Measurements from ENCODE around the gene CTIF.

Gene CTIF

DNA sequence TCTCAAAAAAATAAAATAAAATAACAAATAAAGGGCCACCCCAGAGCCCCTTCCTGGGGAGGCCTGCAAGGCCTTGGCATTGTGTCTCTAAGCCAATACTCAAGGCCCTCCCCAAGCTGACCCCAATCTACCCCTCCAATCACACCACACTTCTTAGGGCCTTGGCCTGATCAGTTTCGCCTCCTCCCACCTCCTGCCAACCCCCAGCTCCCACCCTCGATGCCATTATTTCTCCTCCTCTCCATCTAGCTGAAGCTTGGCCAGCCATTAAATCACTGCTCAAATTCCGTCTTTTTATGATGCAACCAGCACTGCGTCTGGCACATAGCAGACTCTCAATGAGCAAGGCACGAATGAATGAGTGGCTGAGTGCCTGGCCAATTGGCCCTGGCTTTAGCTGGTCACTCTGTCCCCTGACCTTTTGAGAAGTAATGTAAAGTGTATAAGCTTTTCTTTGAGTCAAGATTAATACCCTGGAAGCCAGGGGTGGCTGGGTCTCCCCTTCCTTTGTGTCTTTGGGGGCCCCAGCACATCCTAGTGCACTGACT lies 356.0 kb downstream of the CTIF start:
- no peak for DNase-seq

DNA sequence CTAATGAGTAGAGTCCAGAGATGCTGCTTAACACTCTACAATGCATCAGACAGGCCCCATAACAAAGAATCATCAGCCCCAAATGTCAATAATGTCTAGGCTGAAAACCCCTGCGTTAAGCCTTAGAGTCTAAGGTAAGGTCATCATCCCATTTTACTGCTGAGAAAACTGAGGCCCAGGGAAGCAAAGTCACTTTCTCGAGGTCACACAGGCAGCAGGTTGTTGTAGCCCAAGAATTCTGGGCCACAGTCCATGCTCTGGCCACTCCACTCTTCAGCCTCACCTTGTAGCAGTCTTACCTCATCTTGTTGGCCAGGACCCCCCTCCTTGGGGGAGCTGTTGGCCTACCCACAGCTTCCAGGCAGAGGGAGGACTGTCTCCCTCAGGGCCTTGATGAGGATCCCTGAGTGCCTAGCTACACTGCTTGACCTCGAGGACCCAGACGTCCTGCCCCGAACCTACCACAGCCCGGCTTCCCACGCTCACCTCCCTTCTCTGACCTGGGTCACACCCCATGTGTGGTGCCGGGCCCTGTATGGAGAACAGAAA lies 357.6 kb downstream of the CTIF start:
- no peak for DNase-seq

DNA sequence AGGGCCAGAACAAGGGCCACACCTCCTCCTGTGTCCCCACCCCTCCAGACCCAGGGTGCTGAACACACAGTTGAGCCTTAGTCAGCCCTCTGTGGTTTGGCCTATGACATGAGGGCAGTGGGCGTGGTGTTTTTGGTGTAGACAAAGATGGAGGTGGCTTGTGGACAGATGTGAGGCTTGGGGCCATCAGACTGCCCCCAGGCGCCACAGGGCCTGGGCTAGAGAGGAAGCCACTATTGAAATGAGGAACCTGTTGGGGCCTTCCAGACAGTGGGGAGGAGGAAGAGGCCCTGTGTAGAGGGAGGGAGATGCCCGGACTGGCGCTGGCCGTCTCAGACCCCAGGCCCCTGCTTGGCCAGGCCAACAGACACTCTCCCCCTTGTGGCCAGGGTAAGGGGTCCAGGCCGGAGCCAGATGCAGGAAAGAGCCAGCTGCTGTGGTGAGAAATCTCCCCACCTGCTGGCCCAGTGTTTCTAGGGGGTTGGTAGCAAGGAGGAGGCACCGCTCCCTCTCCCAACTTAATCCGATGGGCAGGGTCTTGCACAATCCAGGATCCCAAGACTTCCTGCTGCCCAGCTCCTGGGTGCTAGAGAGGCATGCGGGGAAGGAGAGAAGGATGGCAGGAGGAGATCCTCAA lies 358.2 kb downstream of the CTIF start:
- DNase-seq, result peak; percentile 40 to 87

DNA sequence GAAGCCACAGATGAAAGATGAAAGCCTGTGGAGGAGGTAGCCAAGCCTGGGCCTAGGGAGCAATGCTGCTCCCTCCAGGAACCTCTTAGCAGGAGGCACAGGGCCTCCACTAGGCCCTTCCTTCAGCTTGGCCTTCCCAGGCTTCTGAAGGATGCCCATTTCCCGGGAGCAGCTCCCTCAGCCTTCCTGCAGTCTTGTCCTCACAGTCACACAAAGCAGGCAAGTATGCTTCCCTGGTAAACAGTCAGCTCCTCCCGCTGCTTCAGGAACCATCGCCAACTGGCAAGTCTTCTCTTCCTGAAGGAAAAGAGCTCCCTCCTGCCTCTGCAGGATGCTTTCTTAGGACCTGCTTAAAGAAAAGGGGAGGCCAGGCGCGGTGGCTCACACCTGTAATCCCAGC lies 358.7 kb downstream of the CTIF start:
- DNase-seq, result no peak

DNA sequence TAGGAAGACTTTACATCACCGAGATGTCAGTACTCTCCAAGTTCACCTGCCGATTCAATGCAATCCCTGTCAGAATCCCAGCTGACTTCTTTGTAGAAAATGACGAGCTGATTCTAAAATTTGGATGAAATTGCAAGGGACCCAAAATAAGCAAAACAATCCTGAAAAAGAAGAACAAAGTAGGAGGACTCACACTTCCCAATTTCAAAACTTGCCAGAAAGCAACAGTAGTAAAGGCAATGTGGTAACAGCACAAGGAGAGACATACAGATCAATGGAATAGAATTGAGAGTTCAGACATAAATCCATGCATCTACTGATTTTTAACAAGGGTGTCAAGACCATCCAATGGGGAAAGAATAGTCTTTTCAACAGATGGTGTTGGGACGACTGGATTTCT lies 359.7 kb downstream of the CTIF start:
- DNase-seq, result no peak

DNA sequence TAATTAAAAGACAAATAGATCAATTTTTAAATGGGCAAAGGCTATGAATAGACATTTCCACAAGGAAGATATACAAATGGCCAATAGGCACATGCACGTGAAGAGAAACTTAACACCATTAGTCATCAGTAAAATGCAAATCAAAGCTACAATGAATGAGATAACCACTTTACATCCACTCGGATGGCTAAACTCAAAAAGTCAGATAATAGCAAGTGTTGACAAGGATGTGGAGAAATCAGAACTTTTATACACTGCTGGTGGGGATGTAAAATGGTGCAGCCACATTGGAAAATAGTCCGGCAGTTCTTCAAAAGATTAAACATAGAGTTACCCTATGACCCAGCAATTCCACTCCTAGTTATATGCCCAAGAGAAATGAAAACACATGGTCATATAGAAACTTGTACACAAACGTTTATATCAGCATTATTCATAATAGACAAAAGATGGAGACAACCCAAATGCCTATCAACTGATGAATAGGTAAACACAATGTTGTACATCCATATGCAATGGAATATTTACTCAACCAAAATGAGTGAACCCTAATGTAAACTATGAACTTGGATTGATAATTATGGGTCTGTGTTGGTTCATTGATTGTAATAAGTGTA lies 360.8 kb downstream of the CTIF start:
- no peak for DNase-seq

DNA sequence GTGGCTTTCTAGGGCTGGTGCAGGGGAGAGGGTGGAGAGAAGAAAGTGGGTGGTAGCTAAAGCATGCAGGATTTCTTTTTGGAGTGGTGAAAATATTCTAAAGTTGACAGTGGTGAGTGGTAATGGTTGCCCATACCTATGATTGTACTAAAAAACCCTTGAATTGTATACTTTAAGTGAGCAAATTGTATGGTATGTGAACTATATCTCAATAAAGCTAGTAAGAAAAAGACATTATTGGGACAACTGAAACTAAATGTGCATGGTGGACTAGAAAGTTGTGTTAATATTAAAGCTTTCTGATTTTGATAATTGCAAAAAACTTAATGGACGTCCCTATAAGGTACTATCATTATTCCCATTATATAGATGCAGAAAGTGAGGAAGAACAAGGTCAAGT lies 361.6 kb downstream of the CTIF start:
- DNase-seq, result no peak

DNA sequence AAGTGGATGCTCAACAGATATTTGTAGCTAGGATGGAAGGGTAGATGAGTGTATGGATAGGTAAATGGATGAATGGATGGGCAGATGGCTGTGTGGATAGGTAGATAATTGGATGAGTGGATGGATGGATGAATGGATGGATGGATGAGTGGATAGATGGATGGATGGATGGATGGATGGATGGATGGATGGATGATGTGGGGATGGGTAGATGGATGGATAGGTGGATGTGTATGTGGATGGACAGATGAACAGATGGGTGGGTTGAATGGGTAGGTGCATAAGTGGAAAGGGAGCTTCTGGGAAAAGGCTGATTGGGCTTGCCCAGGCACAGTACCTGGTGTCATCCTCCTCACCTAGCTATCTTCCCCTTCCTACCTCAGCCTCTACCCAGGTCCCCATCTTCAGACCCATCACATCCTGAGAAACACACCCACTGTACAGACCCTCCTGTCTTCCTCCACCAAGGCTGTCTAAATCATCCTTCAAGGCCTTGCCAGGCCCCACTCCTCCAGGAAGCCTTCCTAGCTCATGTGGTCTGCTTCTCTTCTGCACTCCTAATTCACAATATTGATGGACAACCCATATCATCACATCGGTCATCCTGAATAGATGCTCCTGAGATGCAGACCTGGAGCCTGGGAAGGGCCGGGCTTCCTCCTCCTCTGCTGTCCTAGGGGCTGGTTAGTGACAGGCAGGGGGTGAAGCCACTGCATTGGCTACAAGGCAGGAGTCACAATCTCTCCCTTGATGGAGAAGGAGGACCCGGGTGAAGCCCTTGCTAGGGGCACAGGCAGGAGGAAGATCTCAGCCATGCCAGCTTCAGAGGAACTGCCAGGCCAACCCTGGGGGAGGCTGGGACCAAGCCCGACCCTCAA lies 362.6 kb downstream of the CTIF start:
- no peak for DNase-seq

DNA sequence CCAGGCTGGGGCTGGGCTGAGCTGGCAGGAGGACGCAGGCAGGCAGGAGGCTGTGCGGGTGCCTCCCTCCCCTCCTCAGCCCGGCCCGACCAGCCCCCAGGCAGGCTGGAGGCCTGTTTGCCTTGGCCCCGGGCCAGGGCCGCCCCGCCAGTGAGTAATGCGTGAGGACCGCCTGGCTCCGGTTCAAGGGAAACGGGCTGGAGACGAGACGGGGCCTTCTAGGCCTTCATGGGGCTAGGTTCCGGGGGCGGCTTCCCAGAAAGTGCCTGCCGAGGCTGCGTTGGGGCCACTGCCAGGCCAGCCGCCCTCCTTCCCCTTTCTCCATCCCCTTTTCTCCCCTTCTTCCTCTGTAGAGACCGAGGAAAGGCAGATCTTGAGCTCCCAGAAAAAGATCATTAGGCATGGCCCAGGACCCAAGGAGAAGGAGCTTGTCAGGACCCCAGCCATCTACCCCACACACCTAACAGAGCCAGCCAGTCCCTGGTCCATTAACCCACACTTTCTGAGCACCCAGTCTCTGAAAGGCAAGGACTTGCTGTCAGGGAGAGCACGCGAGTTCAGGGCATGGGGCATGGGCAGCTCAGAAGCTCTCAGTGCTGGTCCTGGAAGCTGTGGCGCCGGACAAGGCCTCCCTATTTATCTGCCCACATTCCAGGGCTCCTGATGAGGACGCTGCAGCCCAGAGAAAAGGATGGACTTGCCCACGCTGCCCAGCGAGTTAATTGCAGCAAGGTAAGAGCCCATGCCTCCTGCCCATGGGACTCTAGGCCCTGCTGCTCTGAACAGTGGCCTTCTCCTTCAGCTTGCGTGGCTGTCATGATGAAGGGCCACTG lies 363.4 kb downstream of the CTIF start:
- peak in 1 of 2 donors; percentile 22 for DNase-seq

DNA sequence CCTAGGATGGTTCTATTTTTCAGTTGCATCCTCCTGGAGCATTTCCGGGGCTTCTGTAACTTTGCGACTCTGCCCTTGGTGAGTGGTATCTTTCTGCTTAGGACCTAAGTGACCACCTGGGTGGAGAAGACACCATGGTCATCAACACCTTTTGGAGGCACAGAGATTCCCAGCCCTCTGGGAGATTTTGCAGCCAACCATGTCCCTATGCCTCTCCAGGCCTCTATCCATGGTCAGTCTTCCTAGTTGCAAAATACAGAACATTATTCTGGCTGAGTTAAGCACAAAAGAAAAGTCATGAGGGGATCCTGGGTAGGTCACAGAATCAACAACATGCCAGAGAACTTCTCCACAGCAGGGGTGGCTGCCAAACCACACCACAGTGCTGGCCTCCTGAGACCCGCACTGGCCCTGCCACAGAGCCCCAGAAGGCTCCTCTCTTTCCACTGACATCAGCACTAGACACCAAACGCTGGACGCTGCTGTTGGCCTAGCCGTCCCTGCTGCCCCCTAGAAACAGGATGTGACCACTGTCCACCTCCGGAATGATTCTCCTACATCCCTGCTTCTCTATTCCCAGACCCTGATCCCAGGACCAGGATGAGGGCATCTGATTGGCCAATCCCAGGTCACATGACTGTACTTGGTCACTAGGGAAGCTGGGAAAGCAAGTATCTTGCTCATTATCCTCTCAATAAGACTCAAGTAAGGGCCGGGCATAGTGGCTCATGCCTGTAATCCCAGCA lies 364.2 kb downstream of the CTIF start:
- no peak for DNase-seq

DNA sequence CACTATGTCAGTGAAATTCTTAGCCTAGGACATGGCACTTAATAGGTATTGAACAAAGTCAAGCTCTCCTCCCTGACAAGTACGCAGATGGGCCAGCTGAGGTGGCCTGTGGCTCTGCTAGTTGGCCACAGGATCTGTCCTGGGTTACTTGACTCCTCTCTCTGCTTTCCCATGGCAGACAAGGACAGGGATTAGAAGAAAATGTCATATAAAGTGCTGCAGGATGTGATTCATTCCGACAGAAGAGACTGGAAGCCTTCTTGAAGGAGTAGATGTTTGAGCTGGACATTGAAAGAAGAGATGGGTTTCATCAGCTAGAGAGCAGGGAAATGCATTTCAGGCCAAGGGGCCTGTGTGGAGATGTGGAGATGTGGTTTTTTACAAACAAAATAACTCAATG lies 365.3 kb downstream of the CTIF start:
- DNase-seq, result no peak

DNA sequence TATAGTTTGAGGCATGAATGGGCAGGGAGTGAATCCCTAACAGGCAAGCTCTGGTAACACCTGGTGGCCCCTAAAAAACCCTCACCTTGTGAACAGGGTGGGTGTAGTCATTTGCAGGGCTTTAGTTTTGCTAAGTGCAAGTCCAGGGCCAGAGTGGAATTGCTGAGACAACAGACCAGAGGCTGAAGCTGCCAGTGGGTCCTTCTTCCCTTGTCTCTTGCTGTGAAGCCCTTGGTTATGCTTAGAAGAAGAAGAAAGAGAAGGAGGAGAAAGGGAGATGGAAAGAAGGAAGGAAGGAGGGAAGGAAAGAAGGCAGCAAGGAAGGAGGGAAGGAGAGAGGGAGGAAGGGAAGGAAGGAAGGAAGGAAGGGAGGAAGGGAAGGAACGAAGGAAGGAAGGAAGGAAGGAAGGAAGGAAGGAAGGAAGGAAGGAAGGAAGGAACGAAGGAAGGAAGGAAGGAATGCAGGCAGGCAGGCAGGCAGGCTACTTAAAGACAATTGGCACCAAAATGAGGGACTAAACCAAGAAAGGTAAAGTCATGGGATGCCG lies 366.1 kb downstream of the CTIF start:
- DNase-seq, result no peak

DNA sequence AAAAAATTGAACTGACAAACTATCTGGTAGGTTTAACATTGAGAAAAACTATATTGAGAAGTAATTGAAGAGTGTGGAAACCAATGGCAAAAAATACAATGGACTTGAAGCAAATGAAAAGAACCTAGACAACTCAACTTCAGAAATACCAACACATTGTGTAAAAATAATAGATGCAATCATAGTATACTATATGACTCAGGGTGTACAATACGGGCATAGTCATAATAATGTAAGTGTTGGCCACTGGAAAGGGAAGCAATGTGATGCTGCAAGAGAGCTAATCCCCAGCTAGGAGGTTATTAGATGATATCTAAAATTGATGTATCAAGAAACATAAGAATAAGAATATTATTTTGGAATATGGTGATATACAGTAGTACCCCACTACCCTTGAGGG lies 366.7 kb downstream of the CTIF start:
- no peak for DNase-seq

DNA sequence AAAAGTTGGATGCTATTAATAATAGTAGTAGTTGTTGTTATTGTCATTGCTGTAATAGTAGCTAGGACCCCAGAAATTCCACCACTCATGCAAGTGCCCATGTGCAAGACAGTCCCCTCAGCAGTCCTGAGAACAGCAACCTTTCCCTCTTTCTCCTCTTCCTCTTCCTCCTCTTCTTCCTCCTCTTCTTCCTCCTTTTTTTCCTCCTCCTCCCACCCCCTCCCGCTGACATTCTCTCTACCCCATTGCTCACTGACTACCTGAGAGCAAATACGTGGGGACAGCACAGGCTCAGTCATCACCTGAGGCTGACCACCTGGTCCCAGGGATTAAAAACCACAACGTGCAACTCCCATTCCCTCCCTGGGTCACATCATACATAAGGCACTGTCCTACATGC lies 370.1 kb downstream of the CTIF start:
- DNase-seq, result no peak

DNA sequence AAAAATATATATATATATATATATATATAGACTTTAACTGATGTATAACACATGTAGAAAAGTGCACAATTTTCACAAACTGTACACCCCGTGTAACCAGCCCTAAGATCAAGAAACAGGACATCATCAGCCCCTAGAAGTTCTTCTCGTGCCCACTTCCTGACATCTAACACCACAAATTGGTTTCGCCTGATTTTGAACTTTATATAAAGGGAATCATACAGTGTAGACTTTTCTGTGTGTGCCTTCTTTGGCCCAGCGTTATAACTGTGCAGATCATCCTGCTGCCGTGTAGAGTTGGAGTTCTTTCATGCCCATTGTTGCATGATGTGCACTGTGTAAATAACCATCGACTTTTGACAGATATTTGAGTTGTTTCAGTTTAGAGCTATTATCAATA lies 370.9 kb downstream of the CTIF start:
- DNase-seq, result no peak

DNA sequence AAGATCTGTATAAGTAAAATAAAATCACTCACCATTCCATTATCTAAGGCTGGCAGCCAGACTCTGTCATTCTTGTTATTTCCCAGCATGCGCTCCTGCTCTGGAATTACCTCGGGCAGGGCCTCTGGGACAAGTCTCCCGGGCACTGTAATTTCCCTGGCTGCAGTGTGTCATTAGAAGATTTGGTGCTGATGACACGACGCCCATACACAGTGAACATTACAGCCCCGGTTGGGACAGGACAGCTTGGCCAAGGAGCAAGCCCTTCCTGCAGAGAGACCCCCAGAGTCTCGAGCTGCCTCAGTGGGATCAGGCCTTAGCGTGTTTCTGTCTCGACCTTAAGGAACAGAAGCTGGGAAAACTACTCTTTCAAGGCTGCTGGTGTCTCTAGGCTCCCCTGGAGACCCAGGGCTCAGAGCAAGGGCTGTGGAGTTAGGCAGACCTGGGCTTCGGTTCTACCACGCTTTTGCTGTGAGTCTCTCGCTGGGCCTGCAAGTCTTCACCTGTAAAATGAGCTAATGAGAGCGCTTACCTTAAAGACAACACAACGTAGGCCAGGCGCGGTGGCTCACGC lies 372.2 kb downstream of the CTIF start:
- no peak for DNase-seq

Data from CD4-positive, alpha-beta T cell treated with Interleukin-1 beta for 1 hour (primary cell).